HUES6 (cell line): ENCODE results near the gene RASAL3.

Experiments used
- H3K27ac ChIP-seq: 2 replicates; pipeline ENCODE4 v1.7.0; 2013; ENCODE audit warnings: low read depth, mild to moderate bottlenecking, low read length, inconsistent platforms
- H3K27me3 ChIP-seq: 2 replicates; pipeline ENCODE4 v1.6.1; 2013; ENCODE audit warnings: low read length; ENCODE audit not compliant: control insufficient read depth, insufficient read depth
- H3K36me3 ChIP-seq: 2 replicates; pipeline ENCODE4 v1.6.1; 2013; ENCODE audit warnings: low read length; ENCODE audit not compliant: control insufficient read depth, insufficient read depth
- H3K4me1 ChIP-seq: 2 replicates; pipeline ENCODE4 v1.6.1; 2013; ENCODE audit warnings: low read length; ENCODE audit not compliant: control insufficient read depth, insufficient read depth
- H3K4me3 ChIP-seq: 2 replicates; pipeline ENCODE4 v1.5.1; 2013; ENCODE audit warnings: low read depth, low read length
- H3K9ac ChIP-seq: one replicate; pipeline ENCODE4 v1.6.1; 2013; ENCODE audit warnings: mild to moderate bottlenecking, low read length
- H3K9me3 ChIP-seq: 2 replicates; pipeline ENCODE4 v1.6.1; 2013; ENCODE audit warnings: low read depth, low read length; ENCODE audit not compliant: control insufficient read depth, insufficient read depth

Gene RASAL3

GRCh38 chr19:15445807-15446376 lies 18.5 kb downstream of the RASAL3 start:
- Histone ChIP-seq H3K36me3 (no peaks in the 10 kb centered on the region), H3K4me3 (no peak overlapping the region), H3K27me3 (no peaks in the 10 kb centered on the region), H3K9me3 (no peaks in the 10 kb centered on the region), H3K27ac (no peak overlapping the region), H3K4me1 (peaks cover 4% of the 10 kb centered on the region; the same call in 1 of the 2 replicates), H3K9ac (no peak overlapping the region)

- peaks cover 4% of the 10 kb centered on the region; the same call in 1 of the 2 replicates for H3K4me1 ChIP-seq
- H3K4me3 ChIP-seq, result no peak overlapping the region
- H3K9me3 ChIP-seq, result no peaks in the 10 kb centered on the region
- no peak overlapping the region for H3K27ac ChIP-seq
- no peak overlapping the region for H3K9ac ChIP-seq
- no peaks in the 10 kb centered on the region for H3K27me3 ChIP-seq
- H3K36me3 ChIP-seq, result no peaks in the 10 kb centered on the region
These were observed 19.1 kb downstream of the RASAL3 start for GRCh38 chr19:15445227-15445605.

- Histone ChIP-seq H3K27me3 (no peaks in the 10 kb centered on the region), H3K36me3 (no peaks in the 10 kb centered on the region), H3K9ac (no peak overlapping the region), H3K27ac (no peak overlapping the region), H3K9me3 (no peaks in the 10 kb centered on the region), H3K4me1 (peaks cover 4% of the 10 kb centered on the region; the same call in 1 of the 2 replicates), H3K4me3 (no peak overlapping the region)
These were observed 19.7 kb downstream of the RASAL3 start for GRCh38 chr19:15444505-15445226.

- Histone ChIP-seq H3K4me3 (no peak overlapping the region), H3K9me3 (no peaks in the 10 kb centered on the region), H3K9ac (no peak overlapping the region), H3K4me1 (peaks cover 4% of the 10 kb centered on the region; the same call in 1 of the 2 replicates), H3K27me3 (no peaks in the 10 kb centered on the region), H3K36me3 (no peaks in the 10 kb centered on the region), H3K27ac (no peak overlapping the region)
These were observed 20.5 kb downstream of the RASAL3 start for GRCh38 chr19:15443838-15444237.

- Histone ChIP-seq H3K27me3 (no peaks in the 10 kb centered on the region), H3K9me3 (no peaks in the 10 kb centered on the region), H3K4me3 (no peak overlapping the region), H3K36me3 (no peaks in the 10 kb centered on the region), H3K9ac (no peak overlapping the region), H3K27ac (no peak overlapping the region), H3K4me1 (0 out of 2 replicates have a peak, but pooled peaks cover under 1% of the 10 kb centered on the region)
These were observed 21.0 kb downstream of the RASAL3 start for GRCh38 chr19:15443325-15443724.

GRCh38 chr19:15442142-15442920 lies 22.0 kb downstream of the RASAL3 start:
- no peaks in the 10 kb centered on the region for H3K27me3 ChIP-seq
- H3K9me3 ChIP-seq, result no peaks in the 10 kb centered on the region
- H3K27ac ChIP-seq, result no peak overlapping the region
- H3K36me3 ChIP-seq, result no peaks in the 10 kb centered on the region
- H3K9ac ChIP-seq, result no peak overlapping the region
- H3K4me1 ChIP-seq, result no peaks in the 10 kb centered on the region
- no peak overlapping the region for H3K4me3 ChIP-seq

GRCh38 chr19:15441317-15441716 lies 23.0 kb downstream of the RASAL3 start:
- no peak overlapping the region for H3K27ac ChIP-seq
- no peaks in the 10 kb centered on the region for H3K27me3 ChIP-seq
- H3K9me3 ChIP-seq, result no peaks in the 10 kb centered on the region
- no peaks in the 10 kb centered on the region; the same call in 1 of the 2 replicates for H3K4me1 ChIP-seq
- H3K4me3 ChIP-seq, result no peak overlapping the region
- H3K9ac ChIP-seq, result no peak overlapping the region
- H3K36me3 ChIP-seq, result no peaks in the 10 kb centered on the region

- Histone ChIP-seq H3K9ac (no peak overlapping the region), H3K27me3 (no peaks in the 10 kb centered on the region), H3K27ac (no peak overlapping the region), H3K4me3 (no peak overlapping the region), H3K9me3 (no peaks in the 10 kb centered on the region), H3K4me1 (no peaks in the 10 kb centered on the region; the same call in 1 of the 2 replicates), H3K36me3 (no peaks in the 10 kb centered on the region)
These were observed 24.3 kb downstream of the RASAL3 start for GRCh38 chr19:15439821-15440641.

- Histone ChIP-seq H3K27ac (no peak overlapping the region), H3K9me3 (no peaks in the 10 kb centered on the region), H3K27me3 (no peaks in the 10 kb centered on the region), H3K9ac (no peak overlapping the region), H3K4me3 (no peak overlapping the region), H3K36me3 (no peaks in the 10 kb centered on the region), H3K4me1 (no peaks in the 10 kb centered on the region; the same call in 1 of the 2 replicates)
These were observed 25.1 kb downstream of the RASAL3 start for GRCh38 chr19:15439078-15439799.

- Histone ChIP-seq H3K4me3 (no peak overlapping the region), H3K27me3 (no peaks in the 10 kb centered on the region), H3K9ac (no peak overlapping the region), H3K4me1 (peaks cover 2% of the 10 kb centered on the region), H3K36me3 (no peaks in the 10 kb centered on the region), H3K9me3 (no peaks in the 10 kb centered on the region), H3K27ac (no peak overlapping the region)
These were observed 25.8 kb downstream of the RASAL3 start for GRCh38 chr19:15438577-15438976.
